ENCODE results near the gene GIMAP5.

DNA sequence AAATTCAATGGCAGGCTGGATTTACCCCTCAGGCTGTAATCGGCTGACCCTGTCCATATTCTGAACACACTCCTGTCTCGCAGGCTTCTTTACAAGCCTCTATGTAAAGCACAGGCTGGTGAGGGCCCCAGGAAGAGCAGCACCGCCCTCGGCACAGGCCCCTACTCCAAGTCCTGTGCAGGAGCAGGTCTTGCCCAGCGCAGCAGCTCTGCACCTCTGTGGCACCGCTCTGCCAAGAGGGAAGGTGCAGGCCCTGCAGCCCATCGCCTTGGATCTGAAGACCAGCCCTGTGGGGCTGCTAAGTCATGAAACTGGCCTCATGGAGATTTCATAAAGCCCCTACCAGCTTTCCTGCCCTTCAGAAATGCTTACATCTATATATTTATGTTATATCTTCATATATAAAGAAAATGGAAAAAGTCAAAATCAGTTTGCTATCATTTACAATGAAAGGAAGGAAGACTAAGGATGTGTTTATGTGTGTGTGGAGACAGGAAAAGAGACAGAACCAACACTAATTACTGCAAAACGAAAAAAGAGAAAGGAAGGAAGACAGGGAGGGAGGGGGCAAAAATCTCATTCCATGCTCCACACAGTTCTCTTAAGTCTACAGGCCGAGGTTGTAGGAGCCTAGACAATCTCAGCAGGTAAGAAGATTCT lies 53.3 kb downstream of the GIMAP5 start:
- TF ChIP-seq, protein P1, sequence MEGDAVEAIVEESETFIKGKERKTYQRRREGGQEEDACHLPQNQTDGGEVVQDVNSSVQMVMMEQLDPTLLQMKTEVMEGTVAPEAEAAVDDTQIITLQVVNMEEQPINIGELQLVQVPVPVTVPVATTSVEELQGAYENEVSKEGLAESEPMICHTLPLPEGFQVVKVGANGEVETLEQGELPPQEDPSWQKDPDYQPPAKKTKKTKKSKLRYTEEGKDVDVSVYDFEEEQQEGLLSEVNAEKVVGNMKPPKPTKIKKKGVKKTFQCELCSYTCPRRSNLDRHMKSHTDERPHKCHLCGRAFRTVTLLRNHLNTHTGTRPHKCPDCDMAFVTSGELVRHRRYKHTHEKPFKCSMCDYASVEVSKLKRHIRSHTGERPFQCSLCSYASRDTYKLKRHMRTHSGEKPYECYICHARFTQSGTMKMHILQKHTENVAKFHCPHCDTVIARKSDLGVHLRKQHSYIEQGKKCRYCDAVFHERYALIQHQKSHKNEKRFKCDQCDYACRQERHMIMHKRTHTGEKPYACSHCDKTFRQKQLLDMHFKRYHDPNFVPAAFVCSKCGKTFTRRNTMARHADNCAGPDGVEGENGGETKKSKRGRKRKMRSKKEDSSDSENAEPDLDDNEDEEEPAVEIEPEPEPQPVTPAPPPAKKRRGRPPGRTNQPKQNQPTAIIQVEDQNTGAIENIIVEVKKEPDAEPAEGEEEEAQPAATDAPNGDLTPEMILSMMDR (optimal IDR thresholded peaks at IDR 0.05 in 1 of 3, IDR thresholded peaks at IDR 0.05 in 1 of 3, conservative IDR thresholded peaks at IDR 0.05 in 1 of 3; ENCODE audit: extremely low read depth in 1 of 3, insufficient read depth in 2 of 3, low read length in 3 of 3) = no peak
- TF ChIP-seq EZH2 (IDR thresholded peaks at IDR 0.05; ENCODE audit: low read length) = no peak
